ENCODE results near the gene CHTOP.
A peak's percentile ranks its signal among the peaks of the same experiment; 100 is the strongest.

Gene CHTOP

GRCh38 chr1:153631047-153632022 is 2.5 kb upstream of the CHTOP start:
- Histone ChIP-seq H3K4me3 (ENCODE audit: low read depth, low read length) (no peak overlapping the region), H3K4me1 (ENCODE audit: control insufficient read depth, insufficient read depth, low read length) (0 out of 2 replicates have a peak, but pooled peaks cover 3% of the 10 kb centered on the region), H3K27ac (ENCODE audit: extremely low read depth, low read depth, low read length) (no peak overlapping the region), H3K9me3 (ENCODE audit: control insufficient read depth, insufficient read depth, low read depth, low read length) (no peaks in the 10 kb centered on the region), H3K36me3 (ENCODE audit: control insufficient read depth in 2 of 2, insufficient read depth in 1 of 2, low read length in 2 of 2) (peaks cover 9 to 13% of the 10 kb centered on the region in 2 experiments; a peak in 2 of 3 replicates)
- CTCF ChIA-PET, result interaction anchor here (1.3 kb wide), 1 partner anchor 59 kb away, joined by 4 read pairs; no protein-coding TSS in a partner anchor
- POLR2A ChIA-PET, result no interaction called here
- TF ChIP-seq ZNF768 (tag by site-specific recombination; IDR thresholded peaks at IDR 0.05) (no peak), ZIC2 (tag by site-specific recombination; IDR thresholded peaks at IDR 0.05) (no peak), ZNF449 (tag by site-specific recombination; IDR thresholded peaks at IDR 0.05) (no peak), PRDM4 (tag by site-specific recombination; IDR thresholded peaks at IDR 0.05) (no peak), ZNF776 (tag by site-specific recombination; IDR thresholded peaks at IDR 0.05; ENCODE audit: borderline replicate concordance) (no peak), REST (tag by site-specific recombination; IDR thresholded peaks at IDR 0.05) (no peak), ZFP3 (tag by site-specific recombination; IDR thresholded peaks at IDR 0.05; ENCODE audit: low read depth) (no peak), ZNF394 (tag by site-specific recombination; IDR thresholded peaks at IDR 0.05; ENCODE audit: borderline replicate concordance) (no peak), ZNF341 (tag by site-specific recombination; IDR thresholded peaks at IDR 0.05; ENCODE audit: low read depth) (no peak), ZBTB7A (tag by site-specific recombination; IDR thresholded peaks at IDR 0.05; ENCODE audit: low read depth) (no peak), SCRT2 (tag by site-specific recombination; IDR thresholded peaks at IDR 0.05) (no peak), EGR2 (tag by site-specific recombination; IDR thresholded peaks at IDR 0.05; ENCODE audit: low read depth) (peak; percentile 52; the same call in 1 of the 2 replicates), ZNF518A (tag by site-specific recombination; conservative IDR thresholded peaks at IDR 0.05; ENCODE audit: low read depth) (no peak), ELK4 (IDR thresholded peaks at IDR 0.05; ENCODE audit: borderline replicate concordance, low read depth, low read length) (no peak), ZNF211 (tag by site-specific recombination; IDR thresholded peaks at IDR 0.05; ENCODE audit: low read depth) (no peak), ZNF398 (tag by site-specific recombination; IDR thresholded peaks at IDR 0.05) (0 out of 2 replicates have a peak, but pooled peaks have one; percentile 20), ZNF140 (tag by site-specific recombination; IDR thresholded peaks at IDR 0.05) (no peak), ZBTB1 (tag by site-specific recombination; IDR thresholded peaks at IDR 0.05) (no peak), MEIS1 (CRISPR knock-in tag; IDR thresholded peaks at IDR 0.05; ENCODE audit: borderline replicate concordance) (no peak)
